GM12875 (cell line): ENCODE results near the gene CDH6.

ENCODE experiments used
- H3K4me3 ChIP-seq: one replicate; pipeline ENCODE4 v1.5.1; 2011; ENCODE audit warnings: low read depth, low read length, control low read depth
- TF ChIP-seq, protein P1 (sequence below): IDR thresholded peaks from 2 replicates; pipeline ENCODE4 v1.5.1; 2011; ENCODE audit warnings: low read depth, mild to moderate bottlenecking, control low read depth, inconsistent platforms, low read length, moderate library complexity, borderline replicate concordance; ENCODE audit not compliant: insufficient read depth

Gene CDH6

DNA sequence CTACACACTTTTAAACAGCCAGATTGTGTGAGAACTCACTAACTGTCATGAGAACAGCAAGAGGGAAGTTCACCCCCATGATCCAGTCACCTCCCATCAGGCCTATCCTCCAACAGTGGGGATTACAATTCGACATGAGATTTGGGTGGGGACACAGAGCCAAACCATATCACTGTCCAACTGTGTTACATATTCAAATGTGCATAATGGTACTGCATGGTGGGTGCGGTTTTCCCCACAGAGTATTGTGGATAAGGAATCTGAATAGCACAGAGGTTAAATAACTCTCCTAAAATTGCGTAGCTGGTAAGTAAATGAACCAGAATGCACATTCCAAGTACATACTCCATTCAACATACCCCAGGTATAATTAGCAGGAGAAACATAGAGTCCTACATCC lies 32.1 kb downstream of the CDH6 start:
- H3K4me3 ChIP-seq = no peak overlapping the region
- TF ChIP-seq, protein P1, sequence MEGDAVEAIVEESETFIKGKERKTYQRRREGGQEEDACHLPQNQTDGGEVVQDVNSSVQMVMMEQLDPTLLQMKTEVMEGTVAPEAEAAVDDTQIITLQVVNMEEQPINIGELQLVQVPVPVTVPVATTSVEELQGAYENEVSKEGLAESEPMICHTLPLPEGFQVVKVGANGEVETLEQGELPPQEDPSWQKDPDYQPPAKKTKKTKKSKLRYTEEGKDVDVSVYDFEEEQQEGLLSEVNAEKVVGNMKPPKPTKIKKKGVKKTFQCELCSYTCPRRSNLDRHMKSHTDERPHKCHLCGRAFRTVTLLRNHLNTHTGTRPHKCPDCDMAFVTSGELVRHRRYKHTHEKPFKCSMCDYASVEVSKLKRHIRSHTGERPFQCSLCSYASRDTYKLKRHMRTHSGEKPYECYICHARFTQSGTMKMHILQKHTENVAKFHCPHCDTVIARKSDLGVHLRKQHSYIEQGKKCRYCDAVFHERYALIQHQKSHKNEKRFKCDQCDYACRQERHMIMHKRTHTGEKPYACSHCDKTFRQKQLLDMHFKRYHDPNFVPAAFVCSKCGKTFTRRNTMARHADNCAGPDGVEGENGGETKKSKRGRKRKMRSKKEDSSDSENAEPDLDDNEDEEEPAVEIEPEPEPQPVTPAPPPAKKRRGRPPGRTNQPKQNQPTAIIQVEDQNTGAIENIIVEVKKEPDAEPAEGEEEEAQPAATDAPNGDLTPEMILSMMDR = no peak

DNA sequence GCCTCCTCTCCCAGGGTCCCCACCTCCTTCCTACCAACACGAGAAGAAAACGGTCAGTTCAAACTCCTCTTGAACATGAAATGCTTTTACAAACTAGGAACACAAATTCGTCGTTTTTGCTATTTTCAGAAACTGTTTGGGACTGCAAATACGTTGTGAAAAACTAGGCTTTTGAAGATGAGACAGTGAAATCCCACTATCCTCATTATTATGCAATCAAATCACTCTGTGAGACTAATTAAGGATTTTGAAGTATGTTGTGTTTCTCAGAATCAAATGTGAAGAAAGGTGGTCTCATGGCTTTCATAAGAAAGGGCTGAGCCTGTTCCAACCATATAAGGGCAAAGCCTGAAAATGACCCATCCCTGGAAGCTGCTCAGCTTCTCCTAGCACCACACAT lies 33.2 kb downstream of the CDH6 start:
- TF ChIP-seq, protein P1 = no peak
- H3K4me3 ChIP-seq = no peak overlapping the region

DNA sequence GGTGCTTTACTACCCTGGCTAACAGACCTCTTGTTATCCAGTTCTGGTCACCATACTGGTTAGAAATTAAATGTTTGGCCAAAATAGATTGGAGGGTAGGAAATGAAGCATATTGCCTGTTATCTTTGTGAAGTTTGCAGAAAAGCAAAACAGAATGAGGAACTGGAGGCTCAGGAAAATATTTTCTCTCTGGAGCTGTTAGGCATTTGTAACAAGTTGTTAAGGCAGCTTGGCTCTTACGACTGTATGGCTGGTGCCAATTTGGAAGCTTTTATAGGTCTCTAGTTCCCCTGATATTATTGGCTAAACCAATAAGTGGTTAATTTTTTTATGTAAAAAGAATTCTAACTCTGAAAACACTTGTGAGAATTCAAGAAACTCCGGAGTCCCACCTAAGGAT lies 35.8 kb downstream of the CDH6 start:
- TF ChIP-seq, protein P1 = no peak

DNA sequence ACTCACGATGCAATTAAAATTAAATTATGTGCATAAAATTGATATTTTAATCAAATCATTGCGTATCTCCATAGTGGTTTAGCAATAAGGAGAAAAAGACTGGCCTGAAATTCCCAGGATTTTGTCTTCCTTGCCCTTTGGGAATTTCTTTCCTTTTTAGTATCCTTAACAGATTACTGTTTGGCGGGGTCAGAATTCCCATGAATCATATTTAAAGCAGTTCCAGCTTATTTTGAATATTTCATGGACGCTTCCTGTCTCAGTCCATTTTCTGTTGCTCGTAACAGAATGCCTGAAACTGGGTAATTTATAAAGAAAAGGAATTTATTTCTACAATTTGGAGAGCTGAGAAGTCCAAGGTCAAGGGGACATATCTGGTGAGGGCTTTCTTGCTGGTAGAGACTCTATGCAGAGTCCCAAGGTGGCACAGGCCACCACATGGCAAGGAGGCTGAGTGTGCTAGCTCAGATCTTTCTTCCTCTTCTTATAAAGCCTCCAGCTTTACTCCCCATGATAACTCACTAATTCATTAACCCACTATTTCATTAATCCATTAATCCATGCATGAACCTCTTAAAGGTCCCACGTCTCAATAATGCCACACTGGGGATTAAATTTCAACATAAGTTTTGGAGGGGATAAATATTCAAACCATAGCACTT lies 37.8 kb downstream of the CDH6 start:
- no peak overlapping the region for H3K4me3 ChIP-seq
- TF ChIP-seq, protein P1 = no peak

More for the DNA sequence above, 35.8 kb downstream of the CDH6 start:
- H3K4me3 ChIP-seq = no peak overlapping the region

DNA sequence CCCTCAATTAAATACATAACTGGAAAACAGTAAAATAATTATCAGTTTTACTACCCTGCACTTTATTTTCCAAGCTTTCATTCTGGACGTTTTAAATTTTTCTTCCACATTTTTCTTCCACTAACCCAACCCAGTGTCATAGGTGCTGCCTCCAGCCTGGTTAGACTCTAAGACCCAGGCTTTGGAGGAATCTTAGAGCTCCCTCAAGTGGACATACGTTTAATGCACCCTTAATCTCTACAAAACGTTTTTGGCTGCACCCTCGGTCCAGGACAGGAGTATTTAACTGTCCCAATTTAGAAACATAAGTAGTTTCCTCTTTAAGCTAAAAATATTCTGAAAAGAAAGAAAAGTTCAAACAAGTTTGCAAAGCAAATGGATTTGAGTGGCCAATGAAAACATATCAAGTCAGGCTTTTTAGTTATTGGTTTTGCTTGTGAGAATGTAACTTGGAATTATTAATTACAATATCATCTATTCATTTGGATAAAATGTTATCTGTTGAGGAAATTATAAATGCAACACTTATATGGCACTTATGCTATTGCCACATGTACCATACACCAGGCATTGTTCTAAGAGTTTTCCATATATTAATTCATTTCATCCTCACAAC lies 38.9 kb downstream of the CDH6 start:
- no peak overlapping the region for H3K4me3 ChIP-seq
- TF ChIP-seq, protein P1 = peak; percentile 61; the same call in 1 of the 2 replicates

DNA sequence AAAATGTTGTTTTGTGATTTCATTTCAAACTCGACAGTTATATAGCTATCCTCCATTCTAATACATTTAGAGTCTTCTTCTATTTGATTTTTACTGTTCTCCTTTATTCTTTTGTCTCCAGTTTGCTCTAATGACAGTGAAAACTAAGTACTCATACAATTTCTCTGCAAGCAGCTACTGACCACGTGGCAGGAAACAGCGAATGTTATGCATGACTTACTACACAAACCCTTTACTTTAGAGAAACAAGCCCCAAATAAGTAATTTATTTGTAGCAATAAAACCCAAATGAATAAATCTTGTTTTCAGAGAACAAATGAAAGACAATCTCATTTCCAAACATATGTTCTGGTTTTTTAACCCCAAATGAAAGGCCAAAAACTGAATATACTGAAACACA lies 41.9 kb downstream of the CDH6 start:
- no peak overlapping the region for H3K4me3 ChIP-seq
- TF ChIP-seq, protein P1 = no peak

DNA sequence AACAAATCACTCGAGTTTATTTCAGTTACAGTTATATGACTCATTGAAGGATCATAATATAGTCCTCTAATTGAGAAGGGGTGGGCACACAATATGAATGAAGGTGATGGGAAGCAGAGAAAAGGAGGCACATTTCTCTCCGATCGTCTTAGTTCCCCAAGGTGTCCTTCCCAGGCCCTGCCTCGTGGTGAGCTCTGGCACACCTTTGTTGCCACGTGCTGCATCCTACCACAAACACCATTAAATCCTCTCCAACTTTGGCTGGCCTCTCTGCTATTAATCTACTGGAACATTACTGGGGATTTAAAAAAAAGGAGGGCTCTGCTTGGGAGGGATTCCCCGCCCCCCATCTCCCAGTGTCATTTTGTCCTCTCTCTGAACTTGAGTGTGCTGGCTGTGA lies 42.9 kb downstream of the CDH6 start:
- TF ChIP-seq, protein P1 = no peak
- H3K4me3 ChIP-seq = no peak overlapping the region
